Measurements from ENCODE around the gene IL6ST. TPM values are rescaled to one million over a fixed set of nuclear protein-coding genes. Genes with fewer than 3 reads are reported as not detected.
A peak's percentile ranks its signal among the peaks of the same experiment; 100 is the strongest.
"Not testable (repeated sequence)": the region's sequence is repeated elsewhere in the genome, so short reads cannot be mapped to it uniquely, and the experiment has no call there.

IL6ST gene
- total and polyA plus RNA-seq, 8 donors = 166 to 464 (median 222) TPM

GRCh38 chr5:56023296-56023695, 28.5 kb upstream of the IL6ST start:
- no peaks in the 10 kb centered on the region for H3K9me3 ChIP-seq
- TF ChIP-seq CTCF (IDR thresholded peaks at IDR 0.05) = no peak
- H3K4me3 ChIP-seq = no peak overlapping the region
- no peak overlapping the region for H3K27ac ChIP-seq
- H3K4me1 ChIP-seq = peaks cover 0 to 16% of the 10 kb centered on the region in 2 donors
- DNase-seq (no peak), ATAC-seq (no peak)
- intact Hi-C loops (cut with DNase I) = no loop called here
- H3K36me3 ChIP-seq = no peaks in the 10 kb centered on the region
- no peaks in the 10 kb centered on the region for H3K27me3 ChIP-seq

GRCh38 chr5:56019306-56020272, 24.8 kb upstream of the IL6ST start:
- no peaks in the 10 kb centered on the region for H3K4me1 ChIP-seq
- ATAC-seq (peak; percentile 35), DNase-seq (peak in 1 of 4 donors; percentile 49)
- H3K9me3 ChIP-seq = no peaks in the 10 kb centered on the region
- TF ChIP-seq CTCF (IDR thresholded peaks at IDR 0.05) = no peak
- peak overlapping the region in 1 of 2 donors; percentile 5 for H3K27ac ChIP-seq
- H3K4me3 ChIP-seq = no peak overlapping the region
- H3K36me3 ChIP-seq = no peaks in the 10 kb centered on the region
- intact Hi-C loops (cut with DNase I) = no loop called here
- H3K27me3 ChIP-seq = no peaks in the 10 kb centered on the region

- Histone ChIP-seq H3K27me3 (no peaks in the 10 kb centered on the region), H3K4me1 (no peaks in the 10 kb centered on the region), H3K9me3 (no peaks in the 10 kb centered on the region), H3K27ac (no peak overlapping the region), H3K4me3 (no peak overlapping the region), H3K36me3 (no peaks in the 10 kb centered on the region)
- intact Hi-C loops (cut with DNase I) = no loop called here
- ATAC-seq (no peak), DNase-seq (no peak)
- no peak for TF ChIP-seq CTCF (IDR thresholded peaks at IDR 0.05)
Measured at GRCh38 chr5:56018832-56019231, 24.1 kb upstream of the IL6ST start.

- H3K9me3 ChIP-seq; H3K4me3 ChIP-seq; H3K27ac ChIP-seq; ATAC-seq; H3K27me3 ChIP-seq; intact Hi-C loops (cut with DNase I); H3K36me3 ChIP-seq; DNase-seq: not testable (repeated sequence)
- H3K4me1 ChIP-seq = peaks cover 0 to 18% of the 10 kb centered on the region in 2 donors
Measured at GRCh38 chr5:56014701-56015100, 19.9 kb upstream of the IL6ST start.

- H3K4me3 ChIP-seq; H3K9me3 ChIP-seq; H3K36me3 ChIP-seq; intact Hi-C loops (cut with DNase I); H3K27me3 ChIP-seq; DNase-seq; H3K27ac ChIP-seq: not testable (repeated sequence)
- peaks cover 0 to 18% of the 10 kb centered on the region in 2 donors for H3K4me1 ChIP-seq
- peak; percentile 60 for ATAC-seq
Measured at GRCh38 chr5:56013939-56014338, 19.2 kb upstream of the IL6ST start.

GRCh38 chr5:56012281-56012963, 17.7 kb upstream of the IL6ST start:
- DNase-seq = peak in 1 of 4 donors; percentile 33
- H3K4me1 ChIP-seq = peaks cover 0 to 18% of the 10 kb centered on the region in 2 donors
- H3K27ac ChIP-seq = peak overlapping the region; percentile 19 to 37

More at GRCh38 chr5:56012281-56012963, 17.7 kb upstream of the IL6ST start:
- Histone ChIP-seq H3K27me3 (no peaks in the 10 kb centered on the region), H3K9me3 (no peaks in the 10 kb centered on the region), H3K4me3 (no peak overlapping the region), H3K36me3 (no peaks in the 10 kb centered on the region)
- peak; percentile 65 for ATAC-seq
- intact Hi-C loops (cut with DNase I) = no loop called here
- no peak for TF ChIP-seq CTCF (IDR thresholded peaks at IDR 0.05)

All from left lung (tissue), 10 donors.